ENCODE data around the gene ABCA12. TPM values are rescaled to one million over a fixed set of nuclear protein-coding genes. Genes with fewer than 3 reads are reported as not detected.

ABCA12 gene
- polyA plus RNA-seq, 1 of the 3 experiments (the other 2 are of a cell fraction) = 0.07 TPM

DNA sequence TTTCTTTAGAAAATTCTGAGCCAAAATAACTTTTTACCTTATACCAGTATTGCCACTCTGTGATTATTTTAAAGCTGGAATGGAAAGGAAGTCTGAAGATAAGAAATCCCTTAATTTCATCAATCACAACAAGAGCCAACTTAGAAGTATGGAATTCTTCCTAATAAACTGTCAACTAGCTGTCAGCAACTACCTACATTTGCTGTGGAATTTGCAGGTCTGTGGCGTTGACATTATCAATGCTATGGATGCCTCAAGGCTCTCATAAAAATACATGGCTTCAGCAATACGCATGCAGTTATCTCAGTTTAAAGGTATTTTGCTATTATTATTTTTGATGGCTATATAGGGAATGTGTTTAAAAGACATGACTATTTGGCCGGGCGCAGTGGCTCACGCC is 108.5 kb downstream of the ABCA12 start:
- Histone ChIP-seq H2AFZ (ENCODE audit: low read depth) (no peak overlapping the region), H3K36me3 (replicated peaks in 1 of 2; ENCODE audit: control insufficient read depth in 1 of 2, insufficient read depth in 2 of 2, low read length in 1 of 2) (no peaks in the 10 kb centered on the region), H3K4me1 (ENCODE audit: control insufficient read depth in 1 of 2, insufficient read depth in 2 of 2, low read depth in 1 of 2, low read length in 1 of 2) (peaks cover 0 to 14% of the 10 kb centered on the region in 2 experiments; a peak in 2 of 4 replicates), H3K9me3 (no peaks in the 10 kb centered on the region), H3K27me3 (ENCODE audit: insufficient read depth) (no peaks in the 10 kb centered on the region), H3K4me2 (no peak overlapping the region), H3K9me2 (no peaks in the 10 kb centered on the region), H4K20me1 (ENCODE audit: insufficient read depth) (no peaks in the 10 kb centered on the region), H3K79me2 (ENCODE audit: insufficient read depth) (no peaks in the 10 kb centered on the region), H3F3A (replicated peaks; ENCODE audit: insufficient read depth) (peaks cover 4% of the 10 kb centered on the region), H3K9ac (no peak overlapping the region), H3K27ac (ENCODE audit: low read depth in 2 of 2, low read length in 1 of 2) (peak overlapping the region in 1 of 2 experiments; percentile 39; a peak in 2 of 4 replicates), H3K4me3 (ENCODE audit: low read depth in 2 of 2, low read length in 1 of 2) (no peak overlapping the region)
- TF ChIP-seq EZH2phosphoT487 (IDR thresholded peaks at IDR 0.05; ENCODE audit: borderline replicate concordance, low read depth) (no peak), FOSL2 (IDR thresholded peaks at IDR 0.05; ENCODE audit: borderline replicate concordance, low read depth) (no peak), SMC3 (IDR thresholded peaks at IDR 0.05; ENCODE audit: low read depth, low read length) (no peak), YY1 (IDR thresholded peaks at IDR 0.05; ENCODE audit: low read depth) (no peak), TAF1 (IDR thresholded peaks at IDR 0.05; ENCODE audit: borderline replicate concordance, low read depth, low read length) (no peak), POLR2AphosphoS5 (IDR thresholded peaks at IDR 0.05; ENCODE audit: low read depth, low read length) (no peak), FOXJ3 (CRISPR knock-in tag; IDR thresholded peaks at IDR 0.05) (no peak), GATA2 (CRISPR knock-in tag; IDR thresholded peaks at IDR 0.05) (no peak), NFIC (IDR thresholded peaks at IDR 0.05; ENCODE audit: borderline replicate concordance) (no peak), GABPA (IDR thresholded peaks at IDR 0.05; ENCODE audit: low read depth) (no peak), CTCF (IDR thresholded peaks at IDR 0.05) (no peak), NRF1 (IDR thresholded peaks at IDR 0.05; ENCODE audit: low read depth, low read length) (no peak), TCF12 (IDR thresholded peaks at IDR 0.05) (no peak), REST (IDR thresholded peaks at IDR 0.05; ENCODE audit: low read depth, low read length) (no peak)
- TF ChIP-seq, protein P1, sequence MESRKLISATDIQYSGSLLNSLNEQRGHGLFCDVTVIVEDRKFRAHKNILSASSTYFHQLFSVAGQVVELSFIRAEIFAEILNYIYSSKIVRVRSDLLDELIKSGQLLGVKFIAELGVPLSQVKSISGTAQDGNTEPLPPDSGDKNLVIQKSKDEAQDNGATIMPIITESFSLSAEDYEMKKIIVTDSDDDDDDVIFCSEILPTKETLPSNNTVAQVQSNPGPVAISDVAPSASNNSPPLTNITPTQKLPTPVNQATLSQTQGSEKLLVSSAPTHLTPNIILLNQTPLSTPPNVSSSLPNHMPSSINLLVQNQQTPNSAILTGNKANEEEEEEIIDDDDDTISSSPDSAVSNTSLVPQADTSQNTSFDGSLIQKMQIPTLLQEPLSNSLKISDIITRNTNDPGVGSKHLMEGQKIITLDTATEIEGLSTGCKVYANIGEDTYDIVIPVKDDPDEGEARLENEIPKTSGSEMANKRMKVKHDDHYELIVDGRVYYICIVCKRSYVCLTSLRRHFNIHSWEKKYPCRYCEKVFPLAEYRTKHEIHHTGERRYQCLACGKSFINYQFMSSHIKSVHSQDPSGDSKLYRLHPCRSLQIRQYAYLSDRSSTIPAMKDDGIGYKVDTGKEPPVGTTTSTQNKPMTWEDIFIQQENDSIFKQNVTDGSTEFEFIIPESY (IDR thresholded peaks at IDR 0.05; ENCODE audit: borderline replicate concordance, low read depth) = no peak
- DNase-seq = no peak
- POLR2A ChIA-PET = no interaction called here
- WGBS (ENCODE audit: low lambda C conversion rate) = 92% methylated on average over 5 of the region's 5 CpGs
- CTCF ChIA-PET = no interaction called here
